T-helper 1 cell treated with Interleukin-12 subunit alpha and Interleukin-12 subunit beta and Interleukin-4 antibody, amounts not matched to agents 30 μg/mL and 1 μg/mL, for 36 hours (primary cell): ENCODE data around the gene TRAT1.

Source experiments
- H3K27ac Mint-ChIP-seq: one replicate; pipeline ENCODE4 v1.8.0; 2021; ENCODE audit warnings: mild to moderate bottlenecking, mixed read lengths
- H3K27me3 Mint-ChIP-seq: one replicate; pipeline ENCODE4 v1.8.0; 2021; ENCODE audit warnings: low read depth, mixed read lengths
- H3K36me3 Mint-ChIP-seq: one replicate; pipeline ENCODE4 v1.8.0; 2021; ENCODE audit warnings: low read depth, mixed read lengths
- H3K4me1 Mint-ChIP-seq: one replicate; pipeline ENCODE4 v1.8.0; 2021; ENCODE audit warnings: low read depth, mixed read lengths
- H3K4me3 Mint-ChIP-seq: one replicate; pipeline ENCODE4 v1.8.0; 2021; ENCODE audit warnings: mild to moderate bottlenecking, moderate library complexity, mixed read lengths
- H3K9me3 Mint-ChIP-seq: one replicate; pipeline ENCODE4 v1.8.0; 2021; ENCODE audit warnings: mixed read lengths

Gene TRAT1

GRCh38 chr3:108883373-108883772, 60.8 kb downstream of the TRAT1 start:
- Mint-ChIP-seq H3K9me3 (no peaks in the 10 kb centered on the region), H3K36me3 (peaks cover 9% of the 10 kb centered on the region), H3K4me1 (peaks cover 8% of the 10 kb centered on the region), H3K27me3 (no peaks in the 10 kb centered on the region), H3K4me3 (no peak overlapping the region), H3K27ac (no peak overlapping the region)

GRCh38 chr3:108887121-108887520, 64.5 kb downstream of the TRAT1 start:
- Mint-ChIP-seq H3K9me3 (no peaks in the 10 kb centered on the region), H3K36me3 (peaks cover 2% of the 10 kb centered on the region), H3K27me3 (peaks cover 3% of the 10 kb centered on the region), H3K4me1 (peaks cover 3% of the 10 kb centered on the region), H3K4me3 (no peak overlapping the region), H3K27ac (no peak overlapping the region)

DNA sequence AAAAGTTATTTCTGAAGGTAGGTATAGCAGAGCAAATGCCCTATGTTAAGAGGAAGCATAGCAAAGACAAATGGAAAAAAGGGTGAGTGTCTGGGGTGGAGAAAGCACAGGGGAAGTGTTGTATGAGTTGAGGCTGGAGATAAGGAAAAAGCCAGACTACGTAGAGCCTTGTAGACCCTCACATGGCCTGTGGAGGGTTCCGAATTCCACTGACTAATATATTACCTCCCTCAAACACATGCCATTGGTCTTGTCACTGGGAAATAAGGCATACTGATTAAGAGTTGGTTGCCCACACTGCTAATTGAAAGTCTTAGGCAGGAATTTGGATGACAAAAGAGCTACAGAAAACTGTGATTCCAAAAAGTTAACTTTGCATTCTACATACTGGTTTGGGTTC, 65.2 kb downstream of the TRAT1 start:
- peaks cover 3% of the 10 kb centered on the region for H3K4me1 Mint-ChIP-seq
- no peak overlapping the region for H3K4me3 Mint-ChIP-seq
- H3K27me3 Mint-ChIP-seq: peaks cover 3% of the 10 kb centered on the region
- H3K9me3 Mint-ChIP-seq: no peaks in the 10 kb centered on the region
- no peak overlapping the region for H3K27ac Mint-ChIP-seq
- H3K36me3 Mint-ChIP-seq: peaks cover 2% of the 10 kb centered on the region

- Mint-ChIP-seq H3K27me3 (peaks cover 3% of the 10 kb centered on the region), H3K36me3 (no peaks in the 10 kb centered on the region), H3K4me3 (no peak overlapping the region), H3K9me3 (no peaks in the 10 kb centered on the region), H3K27ac (no peak overlapping the region), H3K4me1 (peaks cover under 1% of the 10 kb centered on the region)
Observed at GRCh38 chr3:108891833-108892232, 69.2 kb downstream of the TRAT1 start.

- Mint-ChIP-seq H3K4me1 (peaks cover 15% of the 10 kb centered on the region), H3K9me3 (no peaks in the 10 kb centered on the region), H3K4me3 (no peak overlapping the region), H3K36me3 (no peaks in the 10 kb centered on the region), H3K27ac (no peak overlapping the region), H3K27me3 (peaks cover 3% of the 10 kb centered on the region)
Observed at GRCh38 chr3:108894981-108895380, 72.4 kb downstream of the TRAT1 start.

GRCh38 chr3:108897883-108898282, 75.3 kb downstream of the TRAT1 start:
- Mint-ChIP-seq H3K9me3 (no peaks in the 10 kb centered on the region), H3K4me1 (peaks cover 21% of the 10 kb centered on the region), H3K4me3 (no peak overlapping the region), H3K27me3 (no peaks in the 10 kb centered on the region), H3K27ac (peak overlapping the region; percentile 73), H3K36me3 (no peaks in the 10 kb centered on the region)

DNA sequence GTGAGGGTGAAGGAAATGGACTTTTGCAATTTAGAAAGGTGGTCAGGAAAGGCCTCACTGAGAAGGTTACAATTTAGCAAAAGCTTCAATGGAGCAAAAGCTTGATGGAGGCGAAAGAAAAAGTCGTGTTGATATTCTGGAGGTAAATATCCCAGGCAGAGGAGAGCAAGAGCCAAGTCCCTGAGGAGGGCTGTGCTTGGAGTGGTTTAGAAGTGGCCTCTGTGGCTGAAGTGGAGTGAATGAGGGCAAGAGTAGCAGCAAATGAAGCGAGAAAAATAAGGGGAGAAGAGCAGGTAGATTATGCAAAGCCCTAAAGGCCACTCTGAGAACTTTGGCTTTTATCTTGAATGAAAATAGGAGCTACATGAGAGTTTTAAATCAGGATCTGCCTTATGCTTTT, 76.9 kb downstream of the TRAT1 start:
- no peaks in the 10 kb centered on the region for H3K36me3 Mint-ChIP-seq
- no peaks in the 10 kb centered on the region for H3K9me3 Mint-ChIP-seq
- H3K27me3 Mint-ChIP-seq: no peaks in the 10 kb centered on the region
- peak overlapping the region; percentile 11 for H3K27ac Mint-ChIP-seq
- no peak overlapping the region for H3K4me3 Mint-ChIP-seq
- peaks cover 22% of the 10 kb centered on the region for H3K4me1 Mint-ChIP-seq
